GM10266 (cell line): ENCODE results near the gene VSIG10L2.

Experiments used
- DNase-seq: peaks from one replicate; pipeline ENCODE4 v3.0.0; 2012; ENCODE audit errors: extremely low spot score
- TF ChIP-seq, protein P1 (sequence below): IDR thresholded peaks from 2 replicates; pipeline ENCODE4 v1.5.1; 2012; ENCODE audit warnings: mild to moderate bottlenecking, low read depth; ENCODE audit not compliant: control insufficient read depth, insufficient read depth; ENCODE audit errors: missing control alignments

VSIG10L2 gene

DNA sequence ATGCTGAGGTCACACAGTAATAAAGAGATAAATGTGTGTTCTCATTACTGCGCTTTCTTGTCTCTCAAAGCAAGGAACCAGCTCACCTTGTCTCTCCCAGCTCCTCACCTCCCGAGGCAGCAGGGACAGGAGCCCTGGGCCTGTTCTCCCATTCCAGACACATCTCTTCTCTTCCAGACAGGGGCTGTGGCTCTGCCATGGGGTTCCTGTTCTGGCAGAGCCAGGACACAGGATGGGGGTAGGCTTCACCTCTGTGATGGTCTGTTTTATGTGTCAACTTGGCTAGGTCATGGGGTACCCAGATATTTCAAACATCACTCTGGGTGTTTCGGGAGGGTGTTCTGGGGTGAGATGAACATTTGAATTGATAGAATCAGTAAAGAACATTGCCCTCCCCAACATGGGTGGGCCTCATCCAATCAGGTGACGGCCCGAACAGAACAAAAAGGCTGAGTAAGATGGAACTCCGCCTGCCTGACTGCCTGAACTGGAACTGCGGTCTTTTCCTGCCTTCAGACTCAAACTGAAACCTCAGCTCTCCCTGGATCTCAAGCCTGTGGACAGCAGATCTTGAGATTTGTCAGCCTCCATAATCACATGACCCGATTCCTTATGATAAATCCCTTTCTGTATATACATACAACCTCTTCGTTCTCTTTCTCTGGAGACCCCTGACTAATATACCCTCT, 2.0 kb upstream of the VSIG10L2 start:
- TF ChIP-seq, protein P1, sequence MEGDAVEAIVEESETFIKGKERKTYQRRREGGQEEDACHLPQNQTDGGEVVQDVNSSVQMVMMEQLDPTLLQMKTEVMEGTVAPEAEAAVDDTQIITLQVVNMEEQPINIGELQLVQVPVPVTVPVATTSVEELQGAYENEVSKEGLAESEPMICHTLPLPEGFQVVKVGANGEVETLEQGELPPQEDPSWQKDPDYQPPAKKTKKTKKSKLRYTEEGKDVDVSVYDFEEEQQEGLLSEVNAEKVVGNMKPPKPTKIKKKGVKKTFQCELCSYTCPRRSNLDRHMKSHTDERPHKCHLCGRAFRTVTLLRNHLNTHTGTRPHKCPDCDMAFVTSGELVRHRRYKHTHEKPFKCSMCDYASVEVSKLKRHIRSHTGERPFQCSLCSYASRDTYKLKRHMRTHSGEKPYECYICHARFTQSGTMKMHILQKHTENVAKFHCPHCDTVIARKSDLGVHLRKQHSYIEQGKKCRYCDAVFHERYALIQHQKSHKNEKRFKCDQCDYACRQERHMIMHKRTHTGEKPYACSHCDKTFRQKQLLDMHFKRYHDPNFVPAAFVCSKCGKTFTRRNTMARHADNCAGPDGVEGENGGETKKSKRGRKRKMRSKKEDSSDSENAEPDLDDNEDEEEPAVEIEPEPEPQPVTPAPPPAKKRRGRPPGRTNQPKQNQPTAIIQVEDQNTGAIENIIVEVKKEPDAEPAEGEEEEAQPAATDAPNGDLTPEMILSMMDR = no peak
- DNase-seq = no peak

DNA sequence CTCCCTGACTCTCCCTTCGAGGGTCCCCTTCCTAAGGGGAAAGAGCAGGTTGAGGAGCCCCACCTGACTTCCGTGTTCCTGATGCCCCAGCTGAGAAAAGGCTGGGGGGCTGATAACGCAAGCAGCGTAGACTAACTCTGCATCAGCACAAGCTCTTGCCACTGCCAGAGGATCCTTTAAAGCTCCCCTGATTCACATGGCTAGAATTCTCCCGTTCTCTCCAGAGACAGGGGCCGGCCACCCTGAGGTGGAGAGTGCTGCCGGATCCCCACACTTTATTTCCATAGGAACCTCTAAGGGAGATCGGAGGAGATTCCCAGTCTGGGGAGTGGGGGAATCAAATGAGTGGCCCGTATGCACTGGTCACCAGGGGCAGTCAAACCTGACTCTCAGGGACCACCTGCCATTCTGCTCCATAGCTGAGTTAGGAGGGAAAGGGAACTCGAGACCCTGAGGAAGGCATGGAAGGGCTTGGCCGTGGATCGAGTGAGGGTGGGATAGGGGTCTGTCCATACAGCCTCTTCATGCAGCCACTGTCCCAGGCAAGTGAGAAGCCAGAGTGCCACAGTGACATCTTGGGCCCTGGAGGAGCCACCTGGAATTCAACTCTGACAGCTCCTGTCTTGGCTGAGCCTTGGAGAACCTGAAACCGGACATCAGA, 1.4 kb upstream of the VSIG10L2 start:
- TF ChIP-seq, protein P1 = no peak
- no peak for DNase-seq

DNA sequence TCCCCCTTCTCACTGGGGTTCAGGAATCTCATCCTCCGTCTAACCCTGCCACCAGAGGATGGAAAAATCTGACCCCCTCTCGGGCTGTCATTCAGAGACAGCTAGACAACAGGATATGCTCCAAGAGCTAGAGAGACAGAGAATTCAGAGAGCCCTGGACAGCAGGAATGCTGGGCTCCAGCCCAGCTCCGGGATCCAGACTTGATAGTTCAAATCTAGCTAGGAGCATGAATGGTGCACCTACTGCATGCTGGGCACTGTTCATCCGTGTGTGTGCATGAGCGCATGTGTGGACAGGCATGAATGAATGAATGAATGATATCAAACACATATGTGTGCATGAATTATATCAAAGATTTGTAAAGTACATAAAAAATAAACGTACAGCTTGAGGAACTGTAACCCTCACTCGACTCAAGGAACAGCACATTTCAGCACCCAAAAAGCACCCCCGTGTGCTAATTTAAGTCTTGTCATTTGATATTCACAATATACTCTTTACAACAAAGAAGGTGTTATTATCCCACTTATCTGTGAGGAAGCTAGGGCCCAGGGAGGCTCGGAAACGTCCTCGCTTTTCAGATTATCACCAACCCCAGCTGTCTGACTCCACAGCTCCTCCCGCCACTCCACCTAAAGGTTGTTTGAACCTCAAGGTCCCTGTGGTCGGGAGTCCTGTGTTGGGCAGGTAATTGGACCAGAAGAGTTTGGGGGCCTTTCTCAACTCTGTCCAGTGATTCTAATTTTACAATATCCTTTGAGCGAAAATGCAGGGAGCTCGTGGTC, 640 bp upstream of the VSIG10L2 start:
- no peak for DNase-seq
- TF ChIP-seq, protein P1 = no peak

DNA sequence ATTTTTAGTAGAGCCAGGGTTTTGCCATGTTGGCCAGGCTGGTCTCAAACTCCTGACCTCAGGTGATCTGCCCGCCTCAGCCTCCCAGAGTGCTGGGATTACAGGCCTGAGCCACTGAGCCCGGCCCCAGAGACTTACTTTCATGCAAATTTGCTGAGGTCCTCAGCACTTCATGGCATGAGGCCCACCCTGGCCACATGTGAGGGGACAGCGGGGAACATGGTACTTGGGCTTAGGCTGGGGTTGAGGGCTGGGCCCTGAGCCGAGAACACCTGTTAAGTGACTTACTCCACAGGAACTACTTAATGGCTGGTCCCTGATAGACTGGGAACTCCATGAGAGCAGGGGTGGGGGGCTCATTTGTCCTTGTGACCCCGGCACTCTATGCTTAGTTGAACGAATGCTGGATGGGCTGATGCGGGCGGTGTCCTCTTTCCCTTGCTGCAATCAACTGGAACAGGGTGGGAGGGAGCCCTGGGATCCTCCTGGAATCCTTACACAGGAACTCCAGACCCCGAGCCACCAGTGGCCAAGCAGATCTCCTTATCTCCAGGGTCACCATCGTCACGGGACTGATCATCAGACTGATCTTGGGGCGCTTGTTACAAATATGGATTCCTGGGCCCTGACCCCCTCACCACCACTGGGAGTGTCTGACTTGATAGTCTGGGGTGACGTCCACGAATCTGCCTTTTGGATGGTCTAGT, 1.0 kb downstream of the VSIG10L2 start:
- DNase-seq = no peak
- TF ChIP-seq, protein P1 = no peak

DNA sequence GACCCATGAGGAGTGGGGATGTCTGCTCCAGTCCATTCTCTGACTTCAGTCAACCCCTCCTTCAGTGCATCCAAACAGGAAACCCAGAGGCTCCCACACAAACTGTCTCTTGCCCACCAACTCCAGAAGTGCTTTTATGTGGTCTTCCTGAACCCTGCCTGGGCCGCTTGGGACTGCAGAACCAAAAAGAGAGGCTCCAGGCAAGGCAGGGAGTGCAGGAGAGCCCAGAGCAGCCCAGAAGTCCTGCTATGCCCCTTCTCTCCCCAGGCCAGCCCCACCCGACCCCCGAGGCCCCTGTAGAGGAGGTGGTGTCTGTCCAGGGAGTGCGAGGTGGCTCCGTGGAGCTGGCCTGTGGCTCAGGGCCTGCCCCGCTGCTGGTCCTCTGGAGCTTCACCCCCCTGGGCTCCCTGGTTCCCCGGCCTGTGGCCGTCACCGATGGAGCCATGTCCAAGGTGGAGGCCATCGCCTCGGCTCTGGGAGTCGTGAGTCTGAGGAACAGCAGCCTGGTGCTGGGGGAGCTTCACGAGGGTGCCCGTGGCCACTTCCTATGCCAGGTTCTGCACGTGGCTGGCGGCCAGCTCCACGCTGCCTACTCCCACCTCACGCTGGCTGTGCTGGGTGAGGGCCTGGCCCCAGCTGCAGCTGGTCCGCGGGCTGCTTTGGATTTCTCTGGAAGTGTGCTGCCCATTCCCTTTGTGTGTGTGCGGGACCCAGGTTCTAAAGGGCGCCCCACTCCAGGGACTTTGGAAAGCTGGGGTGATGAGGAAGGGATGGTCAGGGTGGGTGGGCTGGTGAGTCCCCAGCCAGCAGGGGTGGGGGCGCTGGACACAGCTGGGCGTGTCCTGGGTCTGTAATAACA, 1.8 kb downstream of the VSIG10L2 start:
- TF ChIP-seq, protein P1 = no peak

DNA sequence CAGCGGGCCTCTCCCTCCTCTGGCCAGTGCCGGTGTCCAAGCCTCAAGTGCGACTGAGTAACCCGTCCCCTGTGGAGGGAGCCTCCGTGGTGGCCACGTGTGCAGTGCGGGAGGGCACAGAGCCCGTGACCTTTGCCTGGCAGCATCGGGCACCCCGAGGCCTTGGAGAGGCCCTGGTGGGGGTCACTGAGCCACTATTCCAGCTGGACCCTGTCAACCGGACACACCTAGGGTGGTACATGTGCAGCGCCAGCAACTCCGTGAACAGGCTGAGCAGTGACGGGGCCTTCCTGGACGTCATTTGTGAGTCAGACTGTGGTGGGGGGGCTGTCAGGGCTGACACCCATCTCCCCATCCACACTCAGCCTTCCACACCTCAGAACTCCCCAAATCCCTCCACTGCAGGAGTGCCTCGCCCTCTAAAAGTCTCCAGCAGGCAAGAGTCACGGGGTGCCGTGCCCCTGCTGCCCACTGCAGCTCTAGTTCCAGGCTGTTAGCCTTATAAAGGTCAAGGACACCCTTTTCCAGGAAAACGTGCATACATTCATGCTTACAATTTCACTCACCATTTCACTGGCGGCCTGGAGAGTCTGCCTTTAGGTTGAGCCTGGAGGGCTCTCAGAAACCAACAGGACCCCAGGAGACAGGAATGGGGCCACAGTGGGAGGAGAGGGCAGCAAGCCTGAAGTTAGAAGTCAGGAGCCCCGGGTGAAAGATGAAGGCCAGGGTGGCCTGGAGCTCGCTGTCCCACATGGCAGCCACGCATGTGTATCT, 2.6 kb downstream of the VSIG10L2 start:
- DNase-seq = no peak
- TF ChIP-seq, protein P1 = no peak

More for the DNA sequence above, 1.8 kb downstream of the VSIG10L2 start:
- DNase-seq = no peak
